Natural killer cell (primary cell): Measurements from ENCODE around the gene TRIB2. TPM values are rescaled to one million over a fixed set of nuclear protein-coding genes. Genes with fewer than 3 reads are reported as not detected.
"Not testable (repeated sequence)": the region's sequence is repeated elsewhere in the genome, so short reads cannot be mapped to it uniquely, and the experiment has no call there.

ENCODE experiments used
- ATAC-seq, 3 donors: fragments of 150-1000 bp in 2 of 3; fragments of 200-7000 bp in 1 of 3; cut with Tn5 transposase; 1 replicate in 1 of 3; 2 replicates in 2 of 3; pipeline ENCODE4 v1.10.0; 2021; ENCODE audit warnings: mild to moderate bottlenecking in 2 of 3, moderate library complexity in 2 of 3
- DNase-seq, 2 donors: peaks; one replicate each; pipeline versions ENCODE4 v3.0.0 to v3.0.0-alpha.2; 2013 to 2021; ENCODE audit warnings: mixed read lengths in 1 of 2
- H3K27ac ChIP-seq: one replicate; pipeline ENCODE4 v1.5.1; 2013; ENCODE audit warnings: mild to moderate bottlenecking, low read length
- H3K27me3 ChIP-seq: one replicate; pipeline ENCODE4 v1.6.1; 2013; ENCODE audit warnings: low read length; ENCODE audit not compliant: control insufficient read depth, insufficient read depth
- H3K36me3 ChIP-seq: one replicate; pipeline ENCODE4 v1.6.1; 2013; ENCODE audit warnings: low read length; ENCODE audit not compliant: control insufficient read depth, insufficient read depth
- H3K4me1 ChIP-seq: one replicate; pipeline ENCODE4 v1.6.1; 2013; ENCODE audit warnings: low read length; ENCODE audit not compliant: control insufficient read depth, insufficient read depth
- H3K4me3 ChIP-seq: one replicate; pipeline ENCODE4 v1.5.1; 2013; ENCODE audit warnings: low read length
- H3K9me3 ChIP-seq: one replicate; pipeline ENCODE4 v1.6.1; 2013; ENCODE audit warnings: low read length; ENCODE audit not compliant: control insufficient read depth, insufficient read depth
- H3K27ac Mint-ChIP-seq, 2 donors: one replicate each; pipeline ENCODE4 v1.8.0; 2022; ENCODE audit warnings: mild to moderate bottlenecking in 2 of 2, mixed read lengths in 2 of 2, moderate library complexity in 1 of 2
- H3K27me3 Mint-ChIP-seq, 2 donors: one replicate each; pipeline ENCODE4 v1.8.0; 2022; ENCODE audit warnings: low read depth in 2 of 2, mixed read lengths in 2 of 2
- H3K36me3 Mint-ChIP-seq: one replicate; pipeline ENCODE4 v1.8.0; 2022; ENCODE audit warnings: mixed read lengths
- H3K4me1 Mint-ChIP-seq, 2 donors: one replicate each; pipeline ENCODE4 v1.8.0; 2022; ENCODE audit warnings: mixed read lengths in 2 of 2
- H3K4me3 Mint-ChIP-seq: one replicate; pipeline ENCODE4 v1.8.0; 2022; ENCODE audit warnings: mild to moderate bottlenecking, moderate library complexity, mixed read lengths
- H3K9me3 Mint-ChIP-seq, 2 donors: one replicate each; pipeline ENCODE4 v1.8.0; 2022; ENCODE audit warnings: mixed read lengths in 2 of 2
- CTCF ChIP-seq: fragments of 200-600 bp; IDR thresholded peaks from one replicate; pipeline ENCODE4 v1.8.0; 2022; ENCODE audit warnings: antibody characterized with exemption
- WGBS: methylation state at CpG from one replicate; pipeline ENCODE4 v1.1.7; 2013; ENCODE audit warnings: missing lambda C conversion rate; ENCODE audit not compliant: insufficient coverage; 5-methylcytosine and 5-hydroxymethylcytosine counted together
- intact Hi-C: fragments of 100-400 bp; cut with micrococcal nuclease; formaldehyde crosslinking; loops from one replicate; pipeline ENCODE4 v1.14.2; 2022
- total RNA-seq, 4 donors: library from RNA; stranded (reverse); fragments of 120-200 nt in 1 of 4; gene quantifications; one replicate each; pipeline versions ENCODE4 v1.2.3 to v1.2.4, GENCODE V29; 2013 to 2022

The TRIB2 gene
- total RNA-seq, 3 donors from 2014 or later (not counting 1 experiment from before 2014, with no cell fraction given) = 68.1 to 87.4 (median 84.5) TPM

- Mint-ChIP-seq H3K27me3 (no peaks in the 10 kb centered on the region), H3K4me1 (no peaks in the 10 kb centered on the region), H3K36me3 (no peaks in the 10 kb centered on the region), H3K27ac (no peak overlapping the region), H3K9me3 (no peaks in the 10 kb centered on the region), H3K4me3 (no peak overlapping the region)
- intact Hi-C loops = no loop called here
- no peak for TF ChIP-seq CTCF
- Histone ChIP-seq H3K27me3 (no peaks in the 10 kb centered on the region), H3K9me3 (no peaks in the 10 kb centered on the region), H3K27ac (no peak overlapping the region), H3K4me1 (no peaks in the 10 kb centered on the region), H3K4me3 (no peak overlapping the region), H3K36me3 (no peaks in the 10 kb centered on the region)
- ATAC-seq (no peak), DNase-seq (no peak)
- 100% methylated on average over 1 of the region's 2 CpGs for WGBS
Measured at GRCh38 chr2:12678186-12678585, 38.5 kb upstream of the TRIB2 start.

- Histone ChIP-seq H3K36me3 (no peaks in the 10 kb centered on the region), H3K4me3 (no peak overlapping the region), H3K9me3 (no peaks in the 10 kb centered on the region), H3K27ac (no peak overlapping the region), H3K27me3 (no peaks in the 10 kb centered on the region), H3K4me1 (no peaks in the 10 kb centered on the region)
- no peak for TF ChIP-seq CTCF
- H3K9me3 Mint-ChIP-seq = no peaks in the 10 kb centered on the region
- H3K36me3 Mint-ChIP-seq = no peaks in the 10 kb centered on the region
- H3K4me3 Mint-ChIP-seq = no peak overlapping the region
- intact Hi-C loops = no loop called here
- DNase-seq (no peak), ATAC-seq (no peak)
- no peaks in the 10 kb centered on the region for H3K4me1 Mint-ChIP-seq
- H3K27me3 Mint-ChIP-seq = peaks cover 5 to 6% of the 10 kb centered on the region in 2 donors
- no peak overlapping the region for H3K27ac Mint-ChIP-seq
- WGBS = 97% methylated on average over 4 of the region's 5 CpGs
Measured at GRCh38 chr2:12679550-12680072, 37.1 kb upstream of the TRIB2 start.

- ATAC-seq, H3K27me3 ChIP-seq, H3K9me3 Mint-ChIP-seq, H3K36me3 Mint-ChIP-seq, H3K9me3 ChIP-seq, H3K4me1 Mint-ChIP-seq, H3K27ac Mint-ChIP-seq, intact Hi-C loops, H3K4me3 ChIP-seq, H3K27ac ChIP-seq, H3K4me3 Mint-ChIP-seq, H3K4me1 ChIP-seq, H3K27me3 Mint-ChIP-seq, H3K36me3 ChIP-seq, DNase-seq: not testable (repeated sequence)
- 59% methylated on average over 1 of the region's 1 CpG for WGBS
Measured at GRCh38 chr2:12680115-12680514, 36.6 kb upstream of the TRIB2 start.

- intact Hi-C loops = no loop called here
- Histone ChIP-seq H3K9me3 (no peaks in the 10 kb centered on the region), H3K4me1 (no peaks in the 10 kb centered on the region), H3K4me3 (no peak overlapping the region), H3K36me3 (no peaks in the 10 kb centered on the region), H3K27ac (no peak overlapping the region), H3K27me3 (no peaks in the 10 kb centered on the region)
- 98% methylated on average over 3 of the region's 5 CpGs for WGBS
- no peak overlapping the region for H3K4me3 Mint-ChIP-seq
- no peaks in the 10 kb centered on the region for H3K4me1 Mint-ChIP-seq
- no peak overlapping the region for H3K27ac Mint-ChIP-seq
- no peaks in the 10 kb centered on the region for H3K36me3 Mint-ChIP-seq
- DNase-seq = no peak
- no peak for TF ChIP-seq CTCF
- H3K27me3 Mint-ChIP-seq = peaks cover 7 to 9% of the 10 kb centered on the region in 2 donors
- H3K9me3 Mint-ChIP-seq = no peaks in the 10 kb centered on the region
- ATAC-seq = no peak
Measured at GRCh38 chr2:12682017-12682416, 34.7 kb upstream of the TRIB2 start.
